Esophagus muscularis mucosa (tissue), 4 donors: ENCODE results near the gene TEX14. TPM values are rescaled to one million over a fixed set of nuclear protein-coding genes. Genes with fewer than 3 reads are reported as not detected.
"Not testable (repeated sequence)": the region's sequence is repeated elsewhere in the genome, so short reads cannot be mapped to it uniquely, and the experiment has no call there.

Experiments
- DNase-seq: peaks from one replicate; pipeline ENCODE4 v3.0.0-alpha.2; 2017; ENCODE audit errors: extremely low spot score
- H3K27ac ChIP-seq, 4 donors: fragments of 200-600 bp; sonication (generic); replicated peaks in 1 of 4; 1 replicate in 3 of 4; 2 replicates in 1 of 4; pipeline ENCODE4 v1.5.1; 2016 to 2019; ENCODE audit warnings: mild to moderate bottlenecking in 1 of 4
- H3K27me3 ChIP-seq, 4 donors: fragments of 200-600 bp; sonication (generic); one replicate each; pipeline versions ENCODE4 v1.5.1 to v1.6.0; 2016 to 2019
- H3K36me3 ChIP-seq, 4 donors: fragments of 200-600 bp; sonication (generic); one replicate each; pipeline ENCODE4 v1.5.1; 2016 to 2019
- H3K4me1 ChIP-seq, 4 donors: fragments of 200-600 bp; sonication (generic); one replicate each; pipeline ENCODE4 v1.5.1; 2016 to 2019
- H3K4me3 ChIP-seq, 4 donors: fragments of 200-600 bp; sonication (generic); 1 replicate in 2 of 4; 2 replicates in 2 of 4; pipeline ENCODE4 v1.5.1; 2016 to 2019; ENCODE audit warnings: mild to moderate bottlenecking in 4 of 4, moderate library complexity in 1 of 4
- H3K9me3 ChIP-seq, 4 donors: fragments of 200-600 bp; sonication (generic); 1 replicate in 3 of 4; 2 replicates in 1 of 4; pipeline ENCODE4 v1.5.1; 2016 to 2019
- CTCF ChIP-seq, 3 experiments: fragments of 200-600 bp in 2 of 3; fragments of 450-650 bp in 1 of 3; sonication (generic) in 2 of 3; IDR thresholded peaks; one replicate each; pipeline ENCODE4 v1.5.1; 2017 to 2019; ENCODE audit warnings: antibody characterized with exemption in 3 of 3, mild to moderate bottlenecking in 2 of 3, moderate library complexity in 1 of 3
- EP300 ChIP-seq: sonication (generic); formaldehyde crosslinking; IDR thresholded peaks from one replicate; pipeline ENCODE4 v1.6.1; 2017; ENCODE audit warnings: antibody characterized with exemption
- POLR2A ChIP-seq: fragments of 450-650 bp; IDR thresholded peaks from one replicate; pipeline ENCODE4 v1.6.1; 2017; ENCODE audit warnings: antibody characterized with exemption, moderate library complexity, mild to moderate bottlenecking, low read depth
- POLR2AphosphoS5 ChIP-seq, 2 donors: sonication (generic); formaldehyde crosslinking; IDR thresholded peaks; one replicate each; pipeline ENCODE4 v1.6.1; 2017; ENCODE audit warnings: antibody characterized with exemption in 2 of 2
- WGBS: methylation state at CpG from one replicate; pipeline ENCODE4 v1.1.5; 2018; 5-methylcytosine and 5-hydroxymethylcytosine counted together
- intact Hi-C: fragments of 100-400 bp; cut with DNase I; formaldehyde crosslinking; loops from one replicate; pipeline ENCODE4 v1.15.1; 2023
- total RNA-seq, 4 donors: library from RNA; depleted of rRNA; stranded (reverse); fragments of >200 nt; gene quantifications; one replicate each; pipeline versions ENCODE4 v1.1.0 to v1.2.1, GENCODE V29; 2016

TEX14 gene
- total RNA-seq, 4 donors from 2014 or later, result under 0.01 to 0.19 (median 0.11) TPM

GRCh38 chr17:58583486-58583885, 108.4 kb downstream of the TEX14 start:
- Histone ChIP-seq H3K4me1 (no peaks in the 10 kb centered on the region), H3K9me3 (no peaks in the 10 kb centered on the region), H3K36me3 (no peaks in the 10 kb centered on the region), H3K27ac (no peak overlapping the region), H3K4me3 (no peak overlapping the region), H3K27me3 (no peaks in the 10 kb centered on the region)
- no peak for DNase-seq
- 74% methylated on average over 5 of the region's 5 CpGs for WGBS
- intact Hi-C loops, result loop anchor here (10.0 kb wide), 1 partner anchor 111 kb away; the partner anchor contains the start of genes RAD51C and TEX14
- TF ChIP-seq POLR2AphosphoS5 (IDR thresholded peaks at IDR 0.05) (no peak), EP300 (no peak), POLR2A (no peak), CTCF (IDR thresholded peaks at IDR 0.05) (no peak)

- not testable (repeated sequence) for H3K9me3 ChIP-seq, H3K36me3 ChIP-seq, H3K4me1 ChIP-seq, DNase-seq, H3K27me3 ChIP-seq, H3K27ac ChIP-seq, H3K4me3 ChIP-seq
- intact Hi-C loops, result loop anchor here (10.0 kb wide), 1 partner anchor 112 kb away; the partner anchor contains the start of genes RAD51C and TEX14
- 96% methylated on average over 7 of the region's 7 CpGs for WGBS
Measured at GRCh38 chr17:58582718-58583117, 109.1 kb downstream of the TEX14 start.

- H3K27me3 ChIP-seq, result no peaks in the 10 kb centered on the region
- intact Hi-C loops, result loop anchor here (10.0 kb wide), 1 partner anchor 114 kb away; the partner anchor contains the start of genes RAD51C and TEX14
- no peak overlapping the region for H3K4me3 ChIP-seq
- no peak for DNase-seq
- WGBS, result 66% methylated on average over 2 of the region's 2 CpGs
- no peaks in the 10 kb centered on the region for H3K4me1 ChIP-seq
- TF ChIP-seq POLR2A (no peak), EP300 (no peak), POLR2AphosphoS5 (IDR thresholded peaks at IDR 0.05) (no peak), CTCF (IDR thresholded peaks at IDR 0.05) (no peak)
- no peaks in the 10 kb centered on the region for H3K9me3 ChIP-seq
- H3K27ac ChIP-seq, result no peak overlapping the region
- H3K36me3 ChIP-seq, result no peaks in the 10 kb centered on the region
Measured at GRCh38 chr17:58580671-58581070, 111.2 kb downstream of the TEX14 start.

GRCh38 chr17:58577696-58578095, 114.1 kb downstream of the TEX14 start:
- H3K9me3 ChIP-seq, result no peaks in the 10 kb centered on the region
- TF ChIP-seq CTCF (IDR thresholded peaks at IDR 0.05), result peak in 2 of 3 experiments; percentile 25 to 45
- no peak for TF ChIP-seq POLR2A
- 22% methylated on average over 7 of the region's 7 CpGs for WGBS
- no peak for DNase-seq
- no peaks in the 10 kb centered on the region for H3K27me3 ChIP-seq
- H3K4me3 ChIP-seq, result no peak overlapping the region
- H3K36me3 ChIP-seq, result no peaks in the 10 kb centered on the region
- no peaks in the 10 kb centered on the region for H3K4me1 ChIP-seq
- intact Hi-C loops, result no loop called here
- H3K27ac ChIP-seq, result no peak overlapping the region

DNA sequence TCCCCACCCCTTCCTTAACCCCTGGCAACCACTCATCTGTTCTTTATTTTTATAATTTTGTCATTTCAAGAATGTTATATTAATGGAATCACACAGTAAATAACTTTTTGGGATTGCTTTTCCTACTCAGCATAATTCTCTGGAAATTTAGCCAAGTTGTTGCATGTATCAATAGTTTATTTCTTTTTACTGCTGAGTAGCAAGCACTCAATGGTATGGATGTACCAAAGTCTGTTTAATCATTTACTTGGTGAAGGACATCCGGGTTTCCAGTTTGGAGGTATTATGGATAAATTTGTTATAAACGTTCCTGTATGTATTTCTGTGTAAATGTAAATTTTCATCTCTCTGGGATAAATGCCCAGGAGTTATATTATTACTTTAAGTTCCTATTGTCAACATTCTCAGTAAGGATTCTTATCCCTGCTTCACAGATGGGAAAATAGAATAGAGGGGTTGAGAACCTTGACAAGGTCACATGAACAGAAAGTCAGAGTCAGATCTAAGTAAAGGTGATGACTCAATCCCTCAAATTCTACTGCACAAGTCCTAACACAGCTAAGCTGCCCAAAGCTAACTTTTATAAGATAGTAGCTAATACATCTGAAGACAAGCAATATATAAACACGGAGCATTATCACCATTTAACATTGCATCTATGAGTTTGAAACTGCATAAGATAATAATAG, 115.0 kb downstream of the TEX14 start:
- WGBS, result 20% methylated on average over 3 of the region's 3 CpGs
- no peaks in the 10 kb centered on the region for H3K4me1 ChIP-seq
- H3K9me3 ChIP-seq, result no peaks in the 10 kb centered on the region
- no peak for DNase-seq
- intact Hi-C loops, result no loop called here
- no peaks in the 10 kb centered on the region for H3K27me3 ChIP-seq
- TF ChIP-seq POLR2AphosphoS5 (IDR thresholded peaks at IDR 0.05) (no peak), CTCF (IDR thresholded peaks at IDR 0.05) (no peak), EP300 (no peak), POLR2A (no peak)
- no peak overlapping the region for H3K4me3 ChIP-seq
- no peak overlapping the region for H3K27ac ChIP-seq
- H3K36me3 ChIP-seq, result no peaks in the 10 kb centered on the region
